Activated T-cell treated with anti-CD3 and anti-CD28 coated beads, Interleukin-2, amount 50 U/mL, for 24 hours (primary cell): ENCODE results near the gene ADGRL2.
"Not testable (repeated sequence)": the region's sequence is repeated elsewhere in the genome, so short reads cannot be mapped to it uniquely, and the experiment has no call there.

ENCODE experiments used
- DNase-seq: peaks from one replicate; pipeline ENCODE4 v3.0.0-alpha.2; 2020
- H3K27ac Mint-ChIP-seq: 2 replicates; pipeline ENCODE4 v1.8.0; 2020; ENCODE audit warnings: mild to moderate bottlenecking, mixed read lengths
- H3K27me3 Mint-ChIP-seq: 2 replicates; pipeline ENCODE4 v1.8.0; 2020; ENCODE audit warnings: mixed read lengths
- H3K36me3 Mint-ChIP-seq: 2 replicates; pipeline ENCODE4 v1.8.0; 2020; ENCODE audit warnings: low read depth, mixed read lengths
- H3K4me1 Mint-ChIP-seq: 2 replicates; pipeline ENCODE4 v1.8.0; 2020; ENCODE audit warnings: low read depth, mixed read lengths
- H3K4me3 Mint-ChIP-seq: 2 replicates; pipeline ENCODE4 v1.8.0; 2020; ENCODE audit warnings: mild to moderate bottlenecking, moderate library complexity, mixed read lengths
- H3K9me3 Mint-ChIP-seq: 2 replicates; pipeline ENCODE4 v1.8.0; 2020; ENCODE audit warnings: mixed read lengths

The ADGRL2 gene

DNA sequence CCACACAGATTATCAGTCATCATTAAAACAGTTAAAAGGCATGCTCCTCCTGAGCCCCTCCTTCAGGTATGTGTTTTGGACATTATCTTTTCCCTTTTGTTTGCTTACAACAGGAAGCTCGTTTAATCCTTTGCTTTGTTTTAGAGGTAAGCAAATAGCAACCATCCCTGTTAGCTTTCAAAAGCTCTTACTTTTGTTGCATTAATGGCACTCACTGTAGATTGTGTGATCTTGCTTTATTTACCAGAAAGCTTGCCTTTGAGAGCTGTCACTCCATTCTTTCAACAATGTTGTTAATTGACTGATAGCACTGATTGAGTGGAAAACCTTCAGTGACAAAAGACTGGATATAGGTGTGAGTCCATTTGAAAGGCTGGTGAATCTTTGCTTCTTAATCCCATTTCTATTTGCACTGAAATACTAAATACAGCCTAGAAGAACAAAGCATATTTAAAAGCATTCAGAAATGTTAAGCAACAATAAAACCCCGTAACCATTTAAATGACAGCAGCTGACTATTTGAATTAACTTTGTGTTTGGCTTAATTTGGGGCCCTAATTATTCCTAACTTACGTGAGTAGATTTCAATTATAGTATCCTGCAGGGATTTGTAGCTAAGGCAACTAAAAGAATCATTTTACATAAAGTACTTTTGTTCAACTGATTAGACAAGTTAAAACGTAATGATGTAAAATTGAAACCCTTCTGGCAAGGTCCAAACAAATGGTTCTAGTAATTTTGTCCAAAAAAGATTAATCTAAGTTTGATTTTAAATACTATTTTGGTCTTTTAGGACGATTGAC lies 48.3 kb downstream of the ADGRL2 start:
- Mint-ChIP-seq H3K4me3 (no peak overlapping the region), H3K27ac (no peak overlapping the region), H3K9me3 (no peaks in the 10 kb centered on the region), H3K27me3 (no peaks in the 10 kb centered on the region), H3K4me1 (no peaks in the 10 kb centered on the region), H3K36me3 (no peaks in the 10 kb centered on the region)
- no peak for DNase-seq

DNA sequence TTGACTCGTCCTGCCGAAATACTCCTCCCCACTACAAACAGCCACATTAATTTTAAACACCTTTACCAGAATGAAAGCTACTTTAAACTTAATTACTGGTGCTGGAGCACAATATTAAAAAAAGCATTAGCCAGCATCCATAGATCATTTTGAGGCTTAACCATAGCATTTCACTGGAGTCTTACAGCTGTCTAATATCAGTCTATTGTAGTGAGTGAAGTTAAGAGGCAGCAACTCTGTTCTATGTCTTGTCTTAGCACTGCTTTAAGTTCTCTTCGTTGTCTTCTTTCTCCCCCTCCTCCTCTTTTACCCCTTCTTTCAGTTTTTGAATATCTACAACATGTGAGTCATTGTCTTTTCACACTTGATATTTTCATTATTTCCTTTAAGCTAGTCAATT lies 49.3 kb downstream of the ADGRL2 start:
- H3K4me3 Mint-ChIP-seq = no peak overlapping the region
- no peaks in the 10 kb centered on the region for H3K36me3 Mint-ChIP-seq
- DNase-seq = no peak
- no peak overlapping the region for H3K27ac Mint-ChIP-seq
- no peaks in the 10 kb centered on the region for H3K9me3 Mint-ChIP-seq
- no peaks in the 10 kb centered on the region for H3K27me3 Mint-ChIP-seq
- H3K4me1 Mint-ChIP-seq = no peaks in the 10 kb centered on the region

DNA sequence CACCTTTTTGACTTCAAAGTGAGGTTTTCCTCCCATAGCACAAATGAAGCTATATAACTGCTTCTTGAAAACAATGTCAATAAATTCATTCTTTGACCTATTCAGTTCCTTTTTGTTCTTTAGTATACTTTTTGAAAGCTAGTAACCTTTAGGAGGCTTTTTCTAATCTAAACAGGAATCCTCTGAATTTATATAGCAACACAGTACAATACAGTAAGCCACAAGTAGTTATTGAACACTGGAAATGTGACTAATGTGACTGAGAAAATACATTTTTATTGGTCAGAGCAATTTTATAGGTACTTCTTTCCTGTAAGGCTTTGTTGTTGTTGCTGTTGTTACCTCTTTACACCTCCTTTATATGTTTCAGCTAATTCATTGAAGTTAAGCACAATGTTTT lies 49.8 kb downstream of the ADGRL2 start:
- Mint-ChIP-seq H3K27me3 (no peaks in the 10 kb centered on the region), H3K36me3 (no peaks in the 10 kb centered on the region), H3K27ac (no peak overlapping the region), H3K4me3 (no peak overlapping the region), H3K4me1 (no peaks in the 10 kb centered on the region), H3K9me3 (no peaks in the 10 kb centered on the region)
- no peak for DNase-seq

DNA sequence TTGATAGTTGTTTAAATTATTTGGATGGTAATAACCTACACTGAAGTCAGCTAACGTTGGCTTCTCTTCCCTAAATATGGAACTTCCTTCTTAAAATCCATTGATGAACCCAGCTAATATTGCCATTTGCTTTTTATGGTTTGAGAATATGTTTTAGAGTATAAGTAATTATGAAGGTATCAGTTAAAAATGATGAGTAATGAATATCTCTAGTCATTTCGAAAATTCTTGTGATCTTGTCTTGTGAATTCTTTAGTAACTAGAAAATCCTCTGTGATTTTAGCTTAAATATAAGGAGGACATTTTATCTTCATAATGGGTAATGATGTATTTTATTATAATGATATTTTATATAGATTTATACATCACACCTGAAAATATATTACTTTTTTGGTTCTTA lies 50.5 kb downstream of the ADGRL2 start:
- Mint-ChIP-seq H3K9me3 (no peaks in the 10 kb centered on the region), H3K27ac (no peak overlapping the region), H3K4me3 (no peak overlapping the region), H3K4me1 (no peaks in the 10 kb centered on the region), H3K27me3 (no peaks in the 10 kb centered on the region), H3K36me3 (no peaks in the 10 kb centered on the region)
- no peak for DNase-seq

DNA sequence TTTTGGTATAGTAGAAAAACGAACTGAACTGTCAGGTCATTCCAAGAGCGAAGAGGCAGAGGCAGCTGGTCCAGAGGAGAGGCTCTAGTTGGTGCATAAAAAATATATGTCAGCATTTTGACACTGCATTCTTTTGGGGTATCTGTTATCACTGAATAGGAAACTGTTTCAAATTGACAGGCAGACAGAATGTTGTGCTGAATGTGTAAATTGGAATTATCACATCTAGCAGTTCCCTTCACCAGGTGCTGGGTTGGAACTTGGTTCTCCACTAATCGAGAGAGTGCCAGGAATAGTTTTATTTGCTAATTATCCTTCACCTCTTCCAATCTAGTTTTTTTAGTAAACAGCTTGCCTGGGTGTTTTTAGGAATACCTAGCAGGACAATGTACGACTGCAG lies 52.2 kb downstream of the ADGRL2 start:
- H3K36me3 Mint-ChIP-seq = no peaks in the 10 kb centered on the region
- no peak overlapping the region for H3K27ac Mint-ChIP-seq
- H3K4me1 Mint-ChIP-seq = no peaks in the 10 kb centered on the region
- no peaks in the 10 kb centered on the region for H3K9me3 Mint-ChIP-seq
- H3K4me3 Mint-ChIP-seq = no peak overlapping the region
- no peak for DNase-seq
- no peaks in the 10 kb centered on the region for H3K27me3 Mint-ChIP-seq

DNA sequence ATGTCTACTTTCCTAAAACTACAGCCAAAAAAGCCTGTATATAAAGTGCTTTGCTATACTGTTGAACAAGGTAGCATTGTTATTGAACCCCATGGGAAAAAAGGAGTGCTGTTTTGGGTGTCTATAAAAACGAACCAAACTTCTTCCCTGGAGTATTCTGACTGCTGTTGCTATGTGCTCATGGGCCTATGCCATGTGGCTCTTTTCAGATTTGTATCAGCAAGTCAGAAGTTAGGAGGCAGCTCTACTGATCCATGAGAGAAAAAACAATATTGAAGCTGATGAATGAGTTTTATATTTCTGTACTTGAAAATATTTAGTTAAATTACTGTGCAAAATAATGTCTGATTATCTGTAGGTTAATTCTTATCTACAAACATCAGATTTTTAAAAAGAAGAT lies 66.5 kb downstream of the ADGRL2 start:
- H3K4me1 Mint-ChIP-seq = no peaks in the 10 kb centered on the region
- H3K4me3 Mint-ChIP-seq = no peak overlapping the region
- H3K27me3 Mint-ChIP-seq = no peaks in the 10 kb centered on the region
- peaks cover 2% of the 10 kb centered on the region for H3K9me3 Mint-ChIP-seq
- no peak overlapping the region for H3K27ac Mint-ChIP-seq
- H3K36me3 Mint-ChIP-seq = no peaks in the 10 kb centered on the region
- no peak for DNase-seq

DNA sequence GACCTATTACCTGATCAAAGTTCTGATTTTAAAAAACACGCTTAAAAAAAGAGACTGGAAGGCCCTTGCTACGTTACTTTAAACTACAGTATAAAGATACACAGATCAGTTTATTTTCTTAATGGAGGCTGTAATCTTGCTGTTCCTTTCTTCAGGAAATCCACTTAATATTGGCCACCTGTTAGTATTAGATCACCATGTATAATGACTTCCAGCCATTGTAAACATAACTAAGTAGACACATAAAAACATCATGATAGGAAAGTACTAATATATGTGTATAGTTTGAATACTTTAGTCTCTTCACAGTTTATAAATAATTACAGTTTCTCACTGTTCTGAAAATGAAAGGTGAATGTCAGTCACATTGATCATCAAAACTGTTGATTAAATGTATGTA lies 68.6 kb downstream of the ADGRL2 start:
- H3K27ac Mint-ChIP-seq = no peak overlapping the region
- peaks cover 2% of the 10 kb centered on the region for H3K9me3 Mint-ChIP-seq
- H3K27me3 Mint-ChIP-seq = no peaks in the 10 kb centered on the region
- DNase-seq = no peak
- no peaks in the 10 kb centered on the region for H3K36me3 Mint-ChIP-seq
- H3K4me3 Mint-ChIP-seq = no peak overlapping the region
- H3K4me1 Mint-ChIP-seq = no peaks in the 10 kb centered on the region

DNA sequence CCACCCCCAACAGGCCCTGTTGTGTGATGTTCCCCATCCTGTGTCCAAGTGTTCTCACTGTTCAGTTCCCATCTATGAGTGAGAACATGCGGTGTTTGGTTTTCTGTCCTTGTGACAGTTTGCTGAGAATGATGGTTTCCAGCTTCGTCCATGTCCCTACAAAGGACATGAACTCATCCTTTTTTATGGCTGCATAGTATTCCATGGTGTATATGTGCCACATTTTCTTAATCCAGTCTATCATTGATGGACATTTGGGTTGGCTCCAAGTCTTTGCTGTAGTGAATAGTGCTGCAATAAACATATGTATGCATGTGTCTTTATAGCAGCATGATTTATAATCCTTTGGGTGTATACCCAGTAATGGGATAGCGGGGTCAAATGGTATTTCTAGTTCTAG lies 70.4 kb downstream of the ADGRL2 start:
- not testable (repeated sequence) for H3K27me3 Mint-ChIP-seq, H3K36me3 Mint-ChIP-seq, H3K4me1 Mint-ChIP-seq, H3K4me3 Mint-ChIP-seq, H3K27ac Mint-ChIP-seq, DNase-seq, H3K9me3 Mint-ChIP-seq

DNA sequence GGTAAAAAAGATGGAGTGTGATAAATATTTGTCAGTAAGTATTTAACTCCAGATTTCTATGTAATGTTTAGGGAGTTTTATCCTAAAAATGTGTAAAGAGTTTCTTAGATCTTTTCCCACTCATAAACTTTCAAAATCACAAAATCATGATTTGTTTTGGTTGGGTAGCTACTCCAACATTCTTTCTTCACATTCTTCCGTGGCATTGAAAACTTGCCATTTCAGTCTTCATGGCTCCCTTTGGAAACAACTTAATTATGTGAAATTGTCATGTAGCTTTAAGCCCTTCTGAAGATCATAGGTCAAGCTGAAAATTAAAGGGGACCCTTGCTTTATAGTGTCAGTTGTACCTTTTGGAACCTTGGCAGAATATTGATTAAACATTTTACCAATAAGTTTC lies 73.2 kb downstream of the ADGRL2 start:
- H3K36me3 Mint-ChIP-seq = no peaks in the 10 kb centered on the region
- no peaks in the 10 kb centered on the region for H3K4me1 Mint-ChIP-seq
- DNase-seq = no peak
- no peaks in the 10 kb centered on the region for H3K27me3 Mint-ChIP-seq
- H3K4me3 Mint-ChIP-seq = no peak overlapping the region
- no peaks in the 10 kb centered on the region for H3K9me3 Mint-ChIP-seq
- H3K27ac Mint-ChIP-seq = no peak overlapping the region

DNA sequence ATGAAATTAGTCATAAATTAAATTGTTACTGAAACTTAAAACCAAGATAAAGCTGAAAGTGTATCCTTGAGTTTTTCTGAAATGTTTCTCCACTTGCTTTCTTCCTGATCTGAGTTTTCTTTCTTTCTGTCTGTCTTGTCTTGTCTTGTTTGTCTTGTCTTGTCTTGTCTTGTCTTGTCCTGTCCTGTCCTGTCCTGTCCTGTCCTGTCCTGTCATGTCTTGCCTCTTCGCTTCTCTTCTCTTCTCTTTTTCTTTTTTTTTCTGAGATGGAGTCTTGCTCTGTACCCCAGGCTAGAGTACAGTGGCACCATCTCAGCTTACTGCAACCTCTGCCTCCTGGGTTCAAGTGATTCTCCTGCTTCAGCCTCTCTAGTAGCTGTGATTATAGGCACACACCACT lies 73.7 kb downstream of the ADGRL2 start:
- Mint-ChIP-seq H3K27me3 (no peaks in the 10 kb centered on the region), H3K4me3 (no peak overlapping the region), H3K36me3 (no peaks in the 10 kb centered on the region), H3K27ac (no peak overlapping the region), H3K9me3 (no peaks in the 10 kb centered on the region), H3K4me1 (no peaks in the 10 kb centered on the region)
- no peak for DNase-seq

DNA sequence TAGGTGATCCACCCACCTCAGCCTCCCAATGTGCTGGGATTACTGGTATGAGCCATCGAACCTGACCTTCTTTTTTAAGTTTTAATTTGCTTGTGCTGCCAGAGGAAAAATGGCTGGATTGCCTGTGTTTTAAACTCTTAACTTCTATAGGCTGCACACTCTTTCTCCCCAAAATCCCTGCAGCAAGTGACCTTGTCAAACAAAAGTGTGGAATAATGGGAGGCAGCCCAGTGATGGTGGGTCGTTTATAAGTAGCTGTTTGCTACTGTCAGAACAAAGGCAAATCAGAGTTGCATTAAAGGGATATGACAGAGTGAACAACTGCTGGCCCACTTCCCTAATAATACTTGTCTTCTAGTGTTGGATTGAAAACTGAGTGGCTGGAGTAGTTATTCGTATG lies 74.2 kb downstream of the ADGRL2 start:
- H3K4me3 Mint-ChIP-seq = no peak overlapping the region
- no peaks in the 10 kb centered on the region for H3K27me3 Mint-ChIP-seq
- no peaks in the 10 kb centered on the region for H3K36me3 Mint-ChIP-seq
- DNase-seq = no peak
- H3K4me1 Mint-ChIP-seq = no peaks in the 10 kb centered on the region
- no peak overlapping the region for H3K27ac Mint-ChIP-seq
- no peaks in the 10 kb centered on the region for H3K9me3 Mint-ChIP-seq

DNA sequence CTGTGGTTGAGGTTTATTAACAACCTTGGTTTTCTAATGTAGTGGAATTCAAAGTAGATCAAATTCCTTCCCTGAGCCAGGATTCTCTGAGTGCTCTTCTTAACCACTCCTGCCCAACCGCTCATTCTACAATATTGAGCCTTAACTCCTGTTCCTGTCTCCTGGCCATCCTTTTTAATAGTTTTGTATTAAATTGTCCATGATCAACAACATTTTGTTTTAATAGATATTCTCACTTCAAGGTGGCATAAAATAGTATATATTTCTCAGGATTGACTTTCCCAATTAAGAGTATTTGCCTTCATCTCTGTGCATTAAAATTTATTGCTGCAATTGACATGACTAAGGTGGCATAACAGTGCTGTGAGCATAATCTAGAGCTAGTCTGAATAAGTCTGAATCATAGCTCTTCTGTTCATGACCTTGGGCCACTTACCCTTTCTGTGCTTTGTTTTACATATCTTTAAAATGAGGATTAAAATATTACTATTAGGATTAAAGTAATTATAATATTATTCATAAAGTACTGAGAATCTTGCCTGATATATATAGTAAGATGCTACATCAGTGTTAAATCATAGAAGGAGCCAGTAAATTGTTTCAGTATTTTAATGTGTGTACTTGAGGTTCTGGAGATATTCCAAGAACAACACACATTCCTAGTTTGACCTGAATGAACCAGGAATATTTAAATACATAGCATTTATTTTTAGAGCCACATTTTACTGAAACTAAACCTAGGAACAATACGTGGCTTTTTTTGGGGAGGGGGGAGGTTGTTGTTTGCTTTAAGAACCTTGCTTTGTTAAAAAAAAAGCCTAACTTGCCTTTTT lies 76.4 kb downstream of the ADGRL2 start:
- Mint-ChIP-seq H3K27me3 (no peaks in the 10 kb centered on the region), H3K9me3 (no peaks in the 10 kb centered on the region), H3K27ac (no peak overlapping the region), H3K36me3 (no peaks in the 10 kb centered on the region), H3K4me3 (no peak overlapping the region), H3K4me1 (no peaks in the 10 kb centered on the region)
- DNase-seq = no peak

DNA sequence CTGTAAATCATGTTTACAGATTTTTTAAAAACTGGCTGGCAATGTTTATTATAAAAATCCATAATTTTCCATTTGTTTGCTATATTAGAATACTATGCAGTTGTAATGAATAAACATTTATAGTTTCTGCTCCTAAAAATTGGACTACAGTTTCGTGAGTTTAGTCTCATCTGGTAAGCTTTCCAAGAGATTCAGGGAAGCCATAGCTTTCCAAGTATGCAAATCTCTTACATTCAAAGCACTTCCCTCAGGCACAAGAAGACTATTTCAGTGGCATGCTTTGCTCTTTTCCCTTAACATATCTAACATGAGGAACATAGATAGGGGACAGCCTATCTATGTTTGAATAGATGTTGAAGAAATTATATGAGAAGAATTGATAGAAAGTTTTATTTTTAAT lies 77.2 kb downstream of the ADGRL2 start:
- Mint-ChIP-seq H3K36me3 (no peaks in the 10 kb centered on the region), H3K9me3 (no peaks in the 10 kb centered on the region), H3K27me3 (no peaks in the 10 kb centered on the region), H3K4me1 (no peaks in the 10 kb centered on the region), H3K4me3 (no peak overlapping the region), H3K27ac (no peak overlapping the region)
- DNase-seq = no peak

DNA sequence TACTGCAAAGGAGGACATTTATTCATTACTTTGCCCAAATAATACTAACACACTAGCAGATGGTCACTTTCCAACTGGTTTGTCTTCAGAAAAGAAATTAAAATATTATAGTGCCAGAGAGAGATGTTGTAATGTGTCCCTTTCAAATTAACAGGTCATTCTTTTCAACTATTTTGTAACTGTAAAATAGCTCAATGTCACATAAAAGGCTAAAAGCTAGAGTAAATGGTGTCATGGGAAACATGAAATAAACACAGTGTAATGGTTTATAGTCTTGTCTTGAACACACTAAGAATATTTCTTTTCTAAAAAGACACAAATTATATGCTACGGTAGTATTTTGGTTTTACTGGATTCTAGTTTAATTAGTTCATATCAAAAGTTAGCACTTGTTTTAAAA lies 77.8 kb downstream of the ADGRL2 start:
- no peaks in the 10 kb centered on the region for H3K4me1 Mint-ChIP-seq
- no peaks in the 10 kb centered on the region for H3K9me3 Mint-ChIP-seq
- no peaks in the 10 kb centered on the region for H3K36me3 Mint-ChIP-seq
- no peak for DNase-seq
- H3K27me3 Mint-ChIP-seq = no peaks in the 10 kb centered on the region
- H3K27ac Mint-ChIP-seq = no peak overlapping the region
- H3K4me3 Mint-ChIP-seq = no peak overlapping the region

DNA sequence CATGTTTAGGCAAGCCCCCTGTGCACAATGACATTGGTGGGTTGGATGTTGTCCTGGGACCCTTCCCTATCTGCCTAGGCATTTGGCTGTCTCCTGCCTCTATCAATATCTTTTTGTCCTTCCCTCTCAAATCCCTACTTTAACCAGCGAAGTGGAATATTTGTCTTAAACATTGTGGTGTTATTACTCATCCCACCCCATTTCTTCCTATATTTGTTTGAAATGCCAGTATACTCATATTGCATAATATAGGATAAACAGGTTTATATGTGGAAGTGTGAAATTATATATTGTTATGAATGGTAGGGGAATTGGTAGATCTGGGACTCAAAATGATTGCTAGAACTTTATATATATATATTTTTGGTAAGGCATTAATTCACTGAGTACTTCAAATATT lies 80.0 kb downstream of the ADGRL2 start:
- DNase-seq = no peak
- Mint-ChIP-seq H3K27me3 (no peaks in the 10 kb centered on the region), H3K4me3 (no peak overlapping the region), H3K4me1 (no peaks in the 10 kb centered on the region), H3K9me3 (no peaks in the 10 kb centered on the region), H3K27ac (no peak overlapping the region), H3K36me3 (no peaks in the 10 kb centered on the region)
